HPDE6-E6E7 (cell line): ENCODE data around the gene CNN3.
A peak's percentile ranks its signal among the peaks of the same experiment; 100 is the strongest.

ENCODE experiments used
- DNase-seq: peaks from one replicate; pipeline ENCODE4 v3.0.0; 2011; ENCODE audit warnings: missing footprints; ENCODE audit errors: extremely low spot score

CNN3 gene

GRCh38 chr1:94856004-94856403, 70.9 kb downstream of the CNN3 start:
- DNase-seq = no peak

- no peak for DNase-seq
Observed at GRCh38 chr1:94855307-94855700, 71.6 kb downstream of the CNN3 start.

GRCh38 chr1:94854458-94855306, 72.2 kb downstream of the CNN3 start:
- peak; percentile 95 for DNase-seq

- DNase-seq = no peak
Observed at GRCh38 chr1:94852788-94853187, 74.1 kb downstream of the CNN3 start.

GRCh38 chr1:94851571-94851970, 75.3 kb downstream of the CNN3 start:
- DNase-seq = no peak
